Osteoblast (primary cell): ENCODE measurements around the gene VOPP1. TPM values are rescaled to one million over a fixed set of nuclear protein-coding genes. Genes with fewer than 3 reads are reported as not detected.
A peak's percentile ranks its signal among the peaks of the same experiment; 100 is the strongest.

ENCODE experiments used
- DNase-seq: peaks from one replicate; pipeline ENCODE4 v3.0.0; 2011; ENCODE audit warnings: low spot score, mixed read lengths; ENCODE audit not compliant: insufficient read length; ENCODE audit errors: missing footprints
- H2AFZ ChIP-seq: 2 replicates; pipeline ENCODE4 v1.6.0; 2011; ENCODE audit warnings: mild to moderate bottlenecking, low read length
- H3K27ac ChIP-seq: 2 replicates; pipeline ENCODE4 v1.5.1; 2011; ENCODE audit warnings: mild to moderate bottlenecking, low read depth, low read length, moderate library complexity
- H3K27me3 ChIP-seq: 2 replicates; pipeline ENCODE4 v1.6.0; 2012; ENCODE audit warnings: mild to moderate bottlenecking, control low read depth, inconsistent platforms, low read length, moderate library complexity; ENCODE audit not compliant: insufficient read depth
- H3K36me3 ChIP-seq: 2 replicates; pipeline ENCODE4 v1.5.1; 2011; ENCODE audit warnings: mild to moderate bottlenecking, low read length, control low read depth, moderate library complexity; ENCODE audit not compliant: insufficient read depth
- H3K4me1 ChIP-seq: 2 replicates; pipeline ENCODE4 v1.5.1; 2011; ENCODE audit warnings: mild to moderate bottlenecking, low read length, control low read depth, moderate library complexity; ENCODE audit not compliant: insufficient read depth
- H3K4me2 ChIP-seq: 2 replicates; pipeline ENCODE4 v1.6.0; 2011; ENCODE audit warnings: mild to moderate bottlenecking, low read length; ENCODE audit not compliant: insufficient read depth
- H3K4me3 ChIP-seq: fragments of 200-600 bp; sonication (generic); 3 replicates; pipeline ENCODE4 v1.5.1; 2012; ENCODE audit warnings: mild to moderate bottlenecking, low read length, inconsistent platforms; ENCODE audit not compliant: insufficient read depth
- H3K79me2 ChIP-seq: 2 replicates; pipeline ENCODE4 v1.6.0; 2012; ENCODE audit warnings: mild to moderate bottlenecking, low read length, control low read depth, inconsistent platforms; ENCODE audit not compliant: insufficient read depth
- H3K9me3 ChIP-seq: 2 replicates; pipeline ENCODE4 v1.5.1; 2011; ENCODE audit warnings: low read depth, low read length, control low read depth
- H4K20me1 ChIP-seq: 2 replicates; pipeline ENCODE4 v1.6.0; 2012; ENCODE audit warnings: mild to moderate bottlenecking, low read length, control low read depth; ENCODE audit not compliant: insufficient read depth
- total RNA-seq: library from RNA; depleted of rRNA; stranded (reverse); fragments of >200 nt; gene quantifications from 2 replicates; pipeline ENCODE4 v1.2.3, GENCODE V29; 2012
- TF ChIP-seq, protein P1 (sequence below): IDR thresholded peaks from 2 replicates; pipeline ENCODE4 v1.5.1; 2011; ENCODE audit warnings: mild to moderate bottlenecking, low read depth, low read length, moderate library complexity; ENCODE audit errors: extremely low read depth

The VOPP1 gene
- total RNA-seq, 1 donor, result 74.6 TPM

DNA sequence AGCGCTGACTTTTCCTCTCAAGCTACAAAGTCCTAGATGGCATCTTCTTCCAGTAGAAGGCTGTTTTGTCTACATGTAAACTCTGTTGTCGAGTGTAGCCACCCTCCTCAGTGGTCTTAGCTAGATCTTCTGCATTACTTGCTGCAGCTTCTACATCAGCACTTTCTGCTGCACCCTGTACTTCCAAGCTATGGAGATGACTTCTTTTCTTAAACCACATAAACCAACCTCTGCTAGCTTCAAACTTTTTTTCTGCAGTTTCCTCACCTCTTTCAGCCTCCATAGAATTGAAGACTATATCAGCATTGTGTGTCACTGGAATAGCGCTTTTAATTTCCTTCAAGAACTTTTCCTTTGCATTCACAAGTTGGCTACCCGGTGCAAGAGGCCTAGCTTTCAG lies 119.3 kb downstream of the VOPP1 start:
- Histone ChIP-seq H3K27ac (no peak overlapping the region), H3K4me3 (no peak overlapping the region), H3K36me3 (no peaks in the 10 kb centered on the region), H3K4me1 (no peaks in the 10 kb centered on the region), H3K79me2 (no peaks in the 10 kb centered on the region), H3K4me2 (no peak overlapping the region), H2AFZ (no peak overlapping the region), H3K27me3 (no peaks in the 10 kb centered on the region), H4K20me1 (no peaks in the 10 kb centered on the region), H3K9me3 (no peaks in the 10 kb centered on the region)
- no peak for DNase-seq
- TF ChIP-seq, protein P1, sequence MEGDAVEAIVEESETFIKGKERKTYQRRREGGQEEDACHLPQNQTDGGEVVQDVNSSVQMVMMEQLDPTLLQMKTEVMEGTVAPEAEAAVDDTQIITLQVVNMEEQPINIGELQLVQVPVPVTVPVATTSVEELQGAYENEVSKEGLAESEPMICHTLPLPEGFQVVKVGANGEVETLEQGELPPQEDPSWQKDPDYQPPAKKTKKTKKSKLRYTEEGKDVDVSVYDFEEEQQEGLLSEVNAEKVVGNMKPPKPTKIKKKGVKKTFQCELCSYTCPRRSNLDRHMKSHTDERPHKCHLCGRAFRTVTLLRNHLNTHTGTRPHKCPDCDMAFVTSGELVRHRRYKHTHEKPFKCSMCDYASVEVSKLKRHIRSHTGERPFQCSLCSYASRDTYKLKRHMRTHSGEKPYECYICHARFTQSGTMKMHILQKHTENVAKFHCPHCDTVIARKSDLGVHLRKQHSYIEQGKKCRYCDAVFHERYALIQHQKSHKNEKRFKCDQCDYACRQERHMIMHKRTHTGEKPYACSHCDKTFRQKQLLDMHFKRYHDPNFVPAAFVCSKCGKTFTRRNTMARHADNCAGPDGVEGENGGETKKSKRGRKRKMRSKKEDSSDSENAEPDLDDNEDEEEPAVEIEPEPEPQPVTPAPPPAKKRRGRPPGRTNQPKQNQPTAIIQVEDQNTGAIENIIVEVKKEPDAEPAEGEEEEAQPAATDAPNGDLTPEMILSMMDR, result no peak

DNA sequence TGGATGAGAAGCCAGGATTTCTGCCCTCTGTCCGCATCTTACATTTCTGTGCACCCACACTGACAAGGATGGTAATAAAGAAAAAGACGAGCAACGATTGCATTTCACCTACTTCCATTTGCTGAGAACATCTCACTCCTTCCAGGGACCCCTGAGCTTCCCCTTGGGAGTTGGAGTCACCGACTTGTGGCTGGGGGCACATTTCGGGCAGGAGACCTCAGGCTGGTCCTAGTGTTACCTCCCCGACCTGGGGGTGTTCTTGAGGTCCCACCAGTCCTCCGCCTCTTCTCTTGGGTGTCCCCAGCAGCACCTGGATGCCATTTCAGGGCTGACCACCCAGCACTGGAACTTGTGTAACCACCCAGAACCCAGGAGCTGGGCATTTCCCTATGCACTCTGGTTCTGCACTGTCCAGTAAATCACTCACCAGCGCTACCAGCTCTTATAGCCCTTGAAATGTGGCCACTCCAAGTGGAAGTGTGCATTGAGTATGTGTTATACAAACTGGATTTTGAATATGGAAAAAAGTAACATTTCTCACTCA lies 122.2 kb downstream of the VOPP1 start:
- Histone ChIP-seq H3K9me3 (no peaks in the 10 kb centered on the region), H3K79me2 (no peaks in the 10 kb centered on the region), H3K4me3 (no peak overlapping the region), H4K20me1 (no peaks in the 10 kb centered on the region), H3K4me2 (no peak overlapping the region), H3K27me3 (no peaks in the 10 kb centered on the region), H2AFZ (no peak overlapping the region), H3K36me3 (no peaks in the 10 kb centered on the region), H3K4me1 (no peaks in the 10 kb centered on the region), H3K27ac (no peak overlapping the region)
- TF ChIP-seq, protein P1, result no peak
- DNase-seq, result no peak

DNA sequence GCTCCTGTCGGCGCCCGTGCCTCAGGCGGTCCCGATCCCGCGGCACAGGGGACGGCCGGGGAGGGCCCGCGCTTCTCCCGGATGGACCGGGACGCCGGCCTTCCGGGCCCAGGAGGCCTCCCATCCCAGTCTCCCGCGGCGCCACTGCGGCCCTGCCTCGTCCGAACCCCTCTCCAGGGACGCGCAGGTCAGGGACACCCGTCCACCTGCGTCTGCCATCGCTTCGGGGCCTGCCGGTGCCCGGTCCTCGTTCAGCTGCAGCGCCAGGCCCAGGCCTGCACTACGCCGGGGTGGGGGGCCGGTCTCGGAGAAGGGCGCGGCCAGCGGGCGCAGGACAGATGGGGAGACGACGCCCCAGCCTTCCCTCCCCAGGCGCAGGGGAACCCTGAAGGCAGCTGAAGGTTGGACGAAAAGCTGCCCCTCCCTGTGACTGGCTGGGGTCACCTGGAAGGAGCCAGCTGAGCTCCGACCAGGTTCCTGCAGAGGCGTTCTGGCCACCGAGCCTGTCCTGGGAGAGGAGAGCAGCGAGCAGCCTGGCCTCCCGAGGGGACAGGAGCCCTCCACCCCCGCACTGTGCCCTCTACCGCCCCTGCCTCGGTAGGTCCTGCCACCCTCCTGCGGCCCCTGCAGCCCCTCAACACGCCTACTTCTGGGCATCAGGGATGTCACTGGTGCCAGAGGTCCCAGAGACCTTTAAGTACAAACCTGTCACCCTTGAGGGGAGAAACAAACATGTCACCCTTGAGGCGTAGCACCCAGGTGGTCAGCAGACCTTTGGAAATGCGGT lies 122.9 kb downstream of the VOPP1 start:
- H3K4me2 ChIP-seq, result peak overlapping the region; percentile 45
- no peak for DNase-seq
- TF ChIP-seq, protein P1, result no peak
- no peak overlapping the region for H3K27ac ChIP-seq
- H4K20me1 ChIP-seq, result no peaks in the 10 kb centered on the region
- no peaks in the 10 kb centered on the region for H3K4me1 ChIP-seq
- no peak overlapping the region for H2AFZ ChIP-seq
- no peaks in the 10 kb centered on the region for H3K36me3 ChIP-seq
- H3K9me3 ChIP-seq, result no peaks in the 10 kb centered on the region
- no peaks in the 10 kb centered on the region for H3K79me2 ChIP-seq
- H3K27me3 ChIP-seq, result no peaks in the 10 kb centered on the region
- H3K4me3 ChIP-seq, result no peak overlapping the region

DNA sequence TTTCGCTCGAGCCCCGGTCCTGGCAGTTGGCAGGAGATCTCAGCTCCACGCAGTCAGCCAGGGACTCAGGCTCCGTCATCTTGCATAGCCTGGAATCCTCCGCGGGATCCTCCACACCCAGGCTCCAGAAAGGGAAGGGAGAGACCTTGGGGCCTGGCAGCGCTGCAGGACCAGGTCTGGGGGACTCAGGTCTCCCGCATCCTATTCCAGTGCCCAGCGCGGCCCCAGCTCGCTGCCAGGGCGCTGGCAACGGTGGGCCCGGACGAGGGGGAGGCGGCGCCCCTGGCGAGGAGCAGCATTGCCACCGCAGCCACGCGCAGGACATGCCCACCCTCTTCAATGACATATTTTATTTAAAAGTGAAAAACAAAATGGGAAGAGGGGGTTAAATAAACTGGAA lies 123.8 kb downstream of the VOPP1 start:
- TF ChIP-seq, protein P1, result no peak
- no peaks in the 10 kb centered on the region for H3K79me2 ChIP-seq
- H3K4me1 ChIP-seq, result no peaks in the 10 kb centered on the region
- no peaks in the 10 kb centered on the region for H3K36me3 ChIP-seq
- peak overlapping the region; percentile 45 for H3K4me2 ChIP-seq
- no peaks in the 10 kb centered on the region for H3K9me3 ChIP-seq
- no peak overlapping the region for H3K27ac ChIP-seq
- no peak for DNase-seq
- no peaks in the 10 kb centered on the region for H4K20me1 ChIP-seq
- H3K4me3 ChIP-seq, result no peak overlapping the region
- H2AFZ ChIP-seq, result no peak overlapping the region
- H3K27me3 ChIP-seq, result no peaks in the 10 kb centered on the region
